ENCODE measurements around the gene MTUS2. TPM values are rescaled to one million over a fixed set of nuclear protein-coding genes. Genes with fewer than 3 reads are reported as not detected.

MTUS2 gene
- total and polyA plus RNA-seq, 10 donors, result 0.20 to 3.2 (median 0.85) TPM

- DNase-seq, result no peak
- no peak for TF ChIP-seq CTCF (IDR thresholded peaks at IDR 0.05 in 8 of 11, conservative IDR thresholded peaks at IDR 0.05 in 3 of 11)
- no peak for TF ChIP-seq POLR2A (IDR thresholded peaks at IDR 0.05)
- no peak for TF ChIP-seq POLR2AphosphoS5 (IDR thresholded peaks at IDR 0.05)
- Histone ChIP-seq H3K27me3 (replicated peaks in 1 of 7) (peaks cover 0 to 8% (median 0%) of the 10 kb centered on the region in 7 donors), H3K9me3 (peaks cover 0 to 10% (median 2%) of the 10 kb centered on the region in 8 donors), H3K4me1 (no peaks in the 10 kb centered on the region), H3K27ac (no peak overlapping the region), H3K4me3 (no peak overlapping the region), H3K36me3 (no peaks in the 10 kb centered on the region)
- WGBS, 5 donors, result 86 to 93% (median 89%) methylated on average over 9 of the region's 9 CpGs
- intact Hi-C loops (cut with DNase I; ENCODE audit: low total_unique reads), result no loop called here
Measured at GRCh38 chr13:29319451-29319850, 499.3 kb downstream of the MTUS2 start.

- Histone ChIP-seq H3K27ac (no peak overlapping the region), H3K9me3 (peaks cover 0 to 14% (median 3%) of the 10 kb centered on the region in 8 donors), H3K36me3 (no peaks in the 10 kb centered on the region), H3K4me3 (no peak overlapping the region), H3K27me3 (replicated peaks in 1 of 7) (peaks cover 0 to 8% (median 0%) of the 10 kb centered on the region in 7 donors), H3K4me1 (no peaks in the 10 kb centered on the region)
- no peak for DNase-seq
- TF ChIP-seq CTCF (IDR thresholded peaks at IDR 0.05 in 8 of 11, conservative IDR thresholded peaks at IDR 0.05 in 3 of 11), result no peak
- TF ChIP-seq POLR2AphosphoS5 (IDR thresholded peaks at IDR 0.05), result no peak
- no peak for TF ChIP-seq POLR2A (IDR thresholded peaks at IDR 0.05)
- WGBS, 5 donors, result 78 to 85% (median 81%) methylated on average over 9 of the region's 9 CpGs
- intact Hi-C loops (cut with DNase I; ENCODE audit: low total_unique reads), result no loop called here
Measured at GRCh38 chr13:29323954-29324353, 503.8 kb downstream of the MTUS2 start.

- TF ChIP-seq POLR2AphosphoS5 (IDR thresholded peaks at IDR 0.05), result no peak
- TF ChIP-seq POLR2A (IDR thresholded peaks at IDR 0.05), result no peak
- TF ChIP-seq CTCF (IDR thresholded peaks at IDR 0.05 in 8 of 11, conservative IDR thresholded peaks at IDR 0.05 in 3 of 11), result no peak
- WGBS, 5 donors, result 72 to 87% (median 75%) methylated on average over 1 of the region's 1 CpG
- intact Hi-C loops (cut with DNase I; ENCODE audit: low total_unique reads), result no loop called here
Measured at GRCh38 chr13:29324601-29325000, 504.5 kb downstream of the MTUS2 start.

GRCh38 chr13:29328501-29328900, 508.4 kb downstream of the MTUS2 start:
- intact Hi-C loops (cut with DNase I; ENCODE audit: low total_unique reads), result no loop called here
- H3K9me3 ChIP-seq, result peaks cover 0 to 12% (median 0%) of the 10 kb centered on the region in 8 donors
- DNase-seq, result no peak
- H3K27ac ChIP-seq, result no peak overlapping the region
- H3K36me3 ChIP-seq, result no peaks in the 10 kb centered on the region
- 26 to 79% (median 55%) methylated on average over 2 of the region's 2 CpGs for WGBS, 5 donors
- no peaks in the 10 kb centered on the region for H3K4me1 ChIP-seq
- no peaks in the 10 kb centered on the region for H3K27me3 ChIP-seq (replicated peaks in 1 of 7)
- no peak overlapping the region for H3K4me3 ChIP-seq
- no peak for TF ChIP-seq POLR2A (IDR thresholded peaks at IDR 0.05)
- TF ChIP-seq POLR2AphosphoS5 (IDR thresholded peaks at IDR 0.05), result no peak
- TF ChIP-seq CTCF (IDR thresholded peaks at IDR 0.05 in 8 of 11, conservative IDR thresholded peaks at IDR 0.05 in 3 of 11), result no peak

More at GRCh38 chr13:29324601-29325000, 504.5 kb downstream of the MTUS2 start:
- no peak for DNase-seq
- Histone ChIP-seq H3K4me3 (no peak overlapping the region), H3K27me3 (replicated peaks in 1 of 7) (peaks cover 0 to 8% (median 0%) of the 10 kb centered on the region in 7 donors), H3K36me3 (no peaks in the 10 kb centered on the region), H3K27ac (no peak overlapping the region), H3K4me1 (no peaks in the 10 kb centered on the region), H3K9me3 (peaks cover 0 to 19% (median 5%) of the 10 kb centered on the region in 8 donors)
